Activated CD4-positive, alpha-beta T cell treated with anti-CD3 and anti-CD28 coated beads for 36 hours (primary cell): Measurements from ENCODE around the gene SELENOI. TPM values are rescaled to one million over a fixed set of nuclear protein-coding genes. Genes with fewer than 3 reads are reported as not detected.
"Not testable (repeated sequence)": the region's sequence is repeated elsewhere in the genome, so short reads cannot be mapped to it uniquely, and the experiment has no call there.

Source experiments
- ATAC-seq: fragments of 200-7000 bp; cut with Tn5 transposase; one replicate; pipeline ENCODE4 v1.10.0; 2021; ENCODE audit warnings: mild to moderate bottlenecking, moderate library complexity
- CTCF ChIA-PET: fragments of 350-600 bp; sonication (Branson Sonifier 250); formaldehyde crosslinking; loops from one replicate; lab custom pipeline; 2021; ENCODE audit warnings: antibody characterized with exemption; lab: Charles Lee
- POLR2A ChIA-PET: fragments of 350-600 bp; sonication (Branson Sonifier 250); formaldehyde crosslinking; loops from one replicate; lab custom pipeline; 2021; ENCODE audit warnings: antibody characterized with exemption, inconsistent platforms; lab: Charles Lee
- DNase-seq: peaks from one replicate; pipeline ENCODE4 v3.0.0-alpha.2; 2020
- H3K27ac Mint-ChIP-seq: one replicate; pipeline ENCODE4 v1.8.0; 2021; ENCODE audit warnings: mixed read lengths
- H3K27me3 Mint-ChIP-seq: one replicate; pipeline ENCODE4 v1.8.0; 2021; ENCODE audit warnings: mixed read lengths
- H3K36me3 Mint-ChIP-seq: one replicate; pipeline ENCODE4 v1.8.0; 2021; ENCODE audit warnings: low read depth, mixed read lengths
- H3K4me1 Mint-ChIP-seq: one replicate; pipeline ENCODE4 v1.8.0; 2021; ENCODE audit warnings: mixed read lengths
- H3K4me3 Mint-ChIP-seq: one replicate; pipeline ENCODE4 v1.8.0; 2021; ENCODE audit warnings: mild to moderate bottlenecking, moderate library complexity, mixed read lengths
- H3K9me3 Mint-ChIP-seq: one replicate; pipeline ENCODE4 v1.8.0; 2021; ENCODE audit warnings: low read depth, mixed read lengths
- intact Hi-C, 2 experiments: fragments of 100-400 bp; cut with DNase I in 1 of 2; cut with micrococcal nuclease in 1 of 2; formaldehyde crosslinking; loops; one replicate each; pipeline versions ENCODE4 v1.14.2 to v1.15.1; 2022 to 2024; cut with DNase I, micrococcal nuclease
- total RNA-seq, 2 experiments: library from RNA; stranded (reverse); gene quantifications; one replicate each; pipeline ENCODE4 v1.2.3, GENCODE V29; 2021

SELENOI gene
- total RNA-seq, 2 experiments from 2014 or later: 26.5 to 42.3 TPM

DNA sequence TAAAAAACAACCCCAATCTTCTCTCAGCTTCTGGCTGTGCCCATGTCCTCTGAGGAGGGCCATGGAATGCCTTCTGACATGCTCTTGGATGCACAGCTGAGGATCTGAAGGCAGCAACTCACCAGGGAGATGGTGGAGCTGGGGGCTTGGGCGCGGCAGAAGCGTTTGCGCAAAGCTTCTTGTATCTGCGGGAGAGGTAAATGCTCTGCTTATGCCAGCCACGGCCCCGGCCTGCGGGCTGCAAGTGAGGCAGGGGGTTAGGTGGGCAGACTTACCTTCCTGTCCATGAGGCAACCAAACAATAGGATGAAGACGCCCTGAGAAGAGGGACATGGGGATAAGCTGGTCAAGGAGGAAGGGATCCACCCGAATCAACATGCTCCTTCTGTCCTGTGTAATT lies 36.0 kb upstream of the SELENOI start:
- H3K9me3 Mint-ChIP-seq: no peaks in the 10 kb centered on the region
- H3K27me3 Mint-ChIP-seq: no peaks in the 10 kb centered on the region
- H3K27ac Mint-ChIP-seq: no peak overlapping the region
- no peak overlapping the region for H3K4me3 Mint-ChIP-seq
- CTCF ChIA-PET: interaction anchor here (0.9 kb wide), 1 partner anchor 17 kb away, joined by 3 read pairs; no protein-coding TSS in a partner anchor
- no peak for ATAC-seq
- POLR2A ChIA-PET: no interaction called here
- intact Hi-C loops: loop anchor here in 1 of 2 experiments (10.0 kb wide), 1 partner anchor 155 kb away; no protein-coding TSS in a partner anchor
- DNase-seq: no peak
- H3K36me3 Mint-ChIP-seq: no peaks in the 10 kb centered on the region
- no peaks in the 10 kb centered on the region for H3K4me1 Mint-ChIP-seq

DNA sequence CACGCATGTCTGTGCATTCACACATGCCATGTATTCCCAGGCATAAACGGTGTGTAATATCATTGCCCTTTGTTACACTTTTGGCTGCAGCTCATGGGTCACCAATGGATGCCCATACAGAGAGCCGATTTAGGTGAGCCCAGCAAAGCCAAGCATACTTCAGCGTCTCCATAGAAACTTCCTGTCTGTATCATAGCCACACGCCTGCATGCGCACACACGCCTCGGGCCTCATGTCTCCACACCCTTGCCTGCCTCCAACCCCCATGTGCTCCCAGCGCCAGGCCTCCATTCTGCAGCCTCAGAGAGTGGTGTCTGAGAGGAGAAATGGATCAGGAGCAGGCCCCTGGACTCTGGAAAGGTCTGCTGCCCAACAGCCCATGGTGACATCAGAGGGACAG lies 33.5 kb upstream of the SELENOI start:
- no peaks in the 10 kb centered on the region for H3K4me1 Mint-ChIP-seq
- H3K36me3 Mint-ChIP-seq: no peaks in the 10 kb centered on the region
- H3K9me3 Mint-ChIP-seq: no peaks in the 10 kb centered on the region
- no peaks in the 10 kb centered on the region for H3K27me3 Mint-ChIP-seq
- POLR2A ChIA-PET: no interaction called here
- ATAC-seq (no peak), DNase-seq (no peak)
- intact Hi-C loops: no loop called here
- H3K27ac Mint-ChIP-seq: no peak overlapping the region
- no peak overlapping the region for H3K4me3 Mint-ChIP-seq
- CTCF ChIA-PET: interaction anchor here (1.0 kb wide), 1 partner anchor 25 kb away, joined by 3 read pairs; no protein-coding TSS in a partner anchor

DNA sequence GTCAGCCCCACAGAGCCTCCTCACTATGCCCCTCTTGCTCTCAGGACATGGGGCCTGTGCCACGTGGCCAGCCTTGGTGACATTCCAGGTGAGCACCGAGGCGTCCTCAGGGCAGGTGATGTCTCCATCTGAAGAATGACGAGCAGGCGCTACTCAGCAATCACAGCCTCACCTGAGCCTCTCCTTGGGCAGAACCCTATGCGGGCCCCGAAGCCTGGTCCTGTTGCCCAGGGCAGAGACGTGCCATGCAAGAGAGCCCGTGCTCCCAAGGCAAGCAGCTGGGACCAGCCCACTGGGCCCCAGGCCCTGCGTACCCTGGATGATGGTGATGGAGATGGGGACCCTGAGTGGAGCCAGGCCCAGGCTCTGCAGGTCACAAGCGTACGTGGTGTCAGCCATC lies 32.5 kb upstream of the SELENOI start:
- ATAC-seq: no peak
- Mint-ChIP-seq H3K9me3 (no peaks in the 10 kb centered on the region), H3K4me1 (no peaks in the 10 kb centered on the region), H3K4me3 (no peak overlapping the region), H3K27me3 (no peaks in the 10 kb centered on the region), H3K36me3 (no peaks in the 10 kb centered on the region), H3K27ac (no peak overlapping the region)
- CTCF ChIA-PET: no interaction called here
- POLR2A ChIA-PET: no interaction called here
- intact Hi-C loops: no loop called here
- no peak for DNase-seq

DNA sequence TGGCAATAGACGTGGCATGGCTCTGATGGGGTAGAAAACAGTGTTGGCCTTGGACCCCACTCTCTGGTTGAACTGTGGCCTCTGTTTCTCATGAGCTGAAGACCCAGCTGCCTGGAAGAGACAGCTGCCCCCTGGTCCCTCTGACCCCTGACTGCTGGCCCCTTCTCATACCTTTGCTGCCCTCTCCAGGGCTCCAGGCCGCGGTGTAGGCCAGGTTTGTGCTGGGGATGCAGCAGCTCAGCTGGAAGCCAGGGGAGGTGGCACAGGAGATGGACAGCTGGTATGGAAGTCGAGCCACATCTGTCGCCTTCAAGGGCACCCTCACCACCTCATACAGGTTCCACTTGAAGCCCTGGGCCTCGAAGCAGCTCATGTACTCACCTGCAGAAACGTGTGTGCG lies 31.7 kb upstream of the SELENOI start:
- Mint-ChIP-seq H3K4me1 (no peaks in the 10 kb centered on the region), H3K36me3 (no peaks in the 10 kb centered on the region), H3K27ac (no peak overlapping the region), H3K9me3 (no peaks in the 10 kb centered on the region), H3K4me3 (no peak overlapping the region), H3K27me3 (no peaks in the 10 kb centered on the region)
- DNase-seq (no peak), ATAC-seq (no peak)
- intact Hi-C loops: no loop called here
- ChIA-PET POLR2A (no interaction called here), CTCF (interaction anchor here (0.6 to 0.8 kb wide), 2 partner anchors 20 to 1542 kb away, joined by 3 read pairs; no protein-coding TSS in a partner anchor)

DNA sequence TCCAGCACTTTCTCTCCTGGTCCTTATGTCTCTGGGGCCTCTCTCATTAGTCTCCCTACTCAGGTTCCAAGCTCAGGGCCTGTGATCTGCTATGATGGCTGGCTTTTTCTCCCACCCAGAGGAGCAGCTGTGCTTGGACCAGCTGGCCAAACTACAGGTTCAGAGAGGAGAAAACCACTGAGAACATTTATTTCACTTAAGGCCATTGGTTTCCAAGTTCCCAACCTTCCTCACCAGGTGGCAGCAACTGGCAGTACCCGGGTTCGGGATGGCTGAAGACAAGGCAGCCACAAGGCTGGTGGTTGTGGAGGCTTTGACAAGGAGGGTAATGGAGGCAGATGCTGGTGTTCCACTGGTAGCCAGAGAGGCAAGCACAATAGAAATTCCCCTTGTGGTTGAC lies 29.9 kb upstream of the SELENOI start:
- ATAC-seq: no peak
- no peaks in the 10 kb centered on the region for H3K36me3 Mint-ChIP-seq
- no peak for DNase-seq
- CTCF ChIA-PET: no interaction called here
- no peaks in the 10 kb centered on the region for H3K9me3 Mint-ChIP-seq
- H3K4me3 Mint-ChIP-seq: no peak overlapping the region
- intact Hi-C loops: no loop called here
- POLR2A ChIA-PET: no interaction called here
- no peaks in the 10 kb centered on the region for H3K4me1 Mint-ChIP-seq
- no peak overlapping the region for H3K27ac Mint-ChIP-seq
- H3K27me3 Mint-ChIP-seq: no peaks in the 10 kb centered on the region

DNA sequence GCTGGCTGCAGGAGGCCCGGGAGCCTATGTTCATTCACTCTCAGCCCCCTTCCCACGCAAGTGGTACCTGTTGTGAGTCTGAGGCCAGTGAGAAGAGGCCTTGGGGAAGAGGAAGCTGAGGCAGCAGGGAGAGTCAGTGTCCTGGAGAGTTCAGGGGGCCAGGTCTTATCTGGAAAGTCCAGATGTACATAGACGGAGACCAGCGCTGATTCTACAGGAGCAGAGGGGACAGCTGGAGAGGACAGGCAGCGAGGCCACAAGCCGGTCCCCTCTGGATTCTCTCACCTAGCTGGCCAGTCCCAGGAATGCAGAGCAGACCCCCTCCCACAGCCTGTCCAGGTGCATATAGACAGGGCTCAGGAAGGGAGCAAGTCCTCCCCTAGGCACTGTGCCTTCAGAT lies 29.1 kb upstream of the SELENOI start:
- H3K36me3 Mint-ChIP-seq: no peaks in the 10 kb centered on the region
- intact Hi-C loops: no loop called here
- no peak overlapping the region for H3K27ac Mint-ChIP-seq
- POLR2A ChIA-PET: no interaction called here
- H3K4me3 Mint-ChIP-seq: no peak overlapping the region
- no peaks in the 10 kb centered on the region for H3K9me3 Mint-ChIP-seq
- CTCF ChIA-PET: interaction anchor here (1.6 kb wide), 1 partner anchor 12 kb away, joined by 3 read pairs; no protein-coding TSS in a partner anchor
- no peak for ATAC-seq
- no peaks in the 10 kb centered on the region for H3K4me1 Mint-ChIP-seq
- no peaks in the 10 kb centered on the region for H3K27me3 Mint-ChIP-seq
- DNase-seq: no peak

DNA sequence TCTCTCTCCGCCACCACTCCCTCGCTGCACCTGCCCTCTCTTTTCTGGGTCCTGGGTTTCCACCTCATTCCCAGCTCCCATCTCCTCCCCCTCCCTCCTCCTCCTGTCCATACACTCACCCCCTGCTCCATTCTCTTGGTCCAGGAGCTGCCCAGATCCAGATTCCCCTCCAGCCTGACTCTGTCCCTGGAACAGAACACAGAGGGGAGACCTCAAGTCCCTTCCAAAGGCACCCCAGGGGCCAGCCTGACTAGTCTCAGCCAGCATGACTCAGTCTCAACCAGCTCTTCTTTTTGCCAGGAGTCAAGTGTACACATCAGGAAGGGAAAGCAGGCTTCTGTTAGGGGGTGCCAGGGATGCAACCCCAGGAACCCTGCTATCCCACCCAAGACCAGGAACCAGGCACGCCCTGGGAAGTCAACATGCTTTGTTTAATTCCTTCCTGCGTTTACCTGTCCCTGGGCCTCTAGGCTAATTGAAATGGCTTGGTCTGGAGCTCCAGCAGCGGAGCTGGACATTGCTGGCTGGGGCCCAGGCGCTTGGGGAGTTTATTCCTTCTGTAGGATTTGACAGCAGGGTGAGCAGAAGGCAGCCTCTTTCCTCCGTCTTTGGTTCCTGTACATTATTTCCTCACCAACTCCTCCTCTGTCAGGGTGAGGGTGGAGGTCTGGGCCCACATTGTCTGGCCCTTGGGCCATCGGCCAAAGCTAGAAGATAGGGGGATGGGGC lies 28.4 kb upstream of the SELENOI start:
- POLR2A ChIA-PET: no interaction called here
- H3K27ac Mint-ChIP-seq: no peak overlapping the region

DNA sequence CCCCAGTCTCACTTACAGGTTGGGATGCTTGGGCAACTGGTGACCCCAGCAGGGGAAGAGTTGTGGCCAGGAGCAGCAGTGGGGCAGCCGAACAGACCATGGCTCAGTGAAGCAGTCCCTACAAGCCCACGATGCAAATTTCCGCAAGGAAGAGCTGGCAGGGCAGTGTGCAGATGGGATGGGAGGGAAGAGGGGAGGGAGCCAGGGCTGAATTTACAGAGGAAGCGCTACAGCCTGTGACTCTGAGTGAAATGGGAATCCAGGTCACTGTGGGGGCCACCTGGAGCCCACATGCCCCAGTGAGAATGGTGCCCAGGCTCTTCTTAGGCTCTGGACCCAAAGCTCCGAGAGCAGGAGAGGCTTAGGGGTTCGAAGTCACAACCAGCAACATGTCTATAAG lies 27.0 kb upstream of the SELENOI start:
- H3K27me3 Mint-ChIP-seq: no peaks in the 10 kb centered on the region
- no peak for ATAC-seq
- DNase-seq: no peak
- ChIA-PET CTCF (interaction anchor here (1.0 kb wide), 1 partner anchor 148 kb away, joined by 3 read pairs; no protein-coding TSS in a partner anchor), POLR2A (no interaction called here)
- no peaks in the 10 kb centered on the region for H3K9me3 Mint-ChIP-seq
- H3K4me3 Mint-ChIP-seq: no peak overlapping the region
- no peaks in the 10 kb centered on the region for H3K4me1 Mint-ChIP-seq
- intact Hi-C loops: no loop called here
- H3K27ac Mint-ChIP-seq: no peak overlapping the region
- no peaks in the 10 kb centered on the region for H3K36me3 Mint-ChIP-seq

More for the DNA sequence above, 28.4 kb upstream of the SELENOI start:
- no peak for DNase-seq
- intact Hi-C loops: no loop called here
- CTCF ChIA-PET: interaction anchor here (1.6 kb wide), 1 partner anchor 12 kb away, joined by 3 read pairs; no protein-coding TSS in a partner anchor
- ATAC-seq: no peak
- no peaks in the 10 kb centered on the region for H3K27me3 Mint-ChIP-seq
- H3K36me3 Mint-ChIP-seq: no peaks in the 10 kb centered on the region
- no peak overlapping the region for H3K4me3 Mint-ChIP-seq
- H3K9me3 Mint-ChIP-seq: no peaks in the 10 kb centered on the region
- H3K4me1 Mint-ChIP-seq: no peaks in the 10 kb centered on the region

DNA sequence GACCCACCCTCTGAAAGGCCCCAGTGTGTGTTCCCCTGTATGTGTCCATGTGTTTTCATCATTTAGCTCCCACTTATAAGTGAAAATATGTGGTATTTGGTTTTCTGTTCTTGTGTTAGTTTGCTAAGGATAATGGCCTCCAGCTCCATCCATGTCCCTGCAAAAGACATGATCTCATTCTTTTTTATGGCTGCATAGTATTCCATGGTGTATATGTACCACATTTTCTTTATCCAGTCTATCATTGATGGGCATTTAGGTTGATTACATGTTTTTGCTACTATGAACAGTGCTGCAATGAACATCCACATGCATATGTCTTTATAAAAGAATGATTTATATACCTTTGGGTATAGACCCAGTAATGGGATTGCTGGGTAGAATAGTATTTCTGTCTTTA lies 21.5 kb upstream of the SELENOI start:
- H3K9me3 Mint-ChIP-seq, H3K27ac Mint-ChIP-seq, POLR2A ChIA-PET, H3K36me3 Mint-ChIP-seq, H3K4me1 Mint-ChIP-seq, ATAC-seq, DNase-seq, H3K27me3 Mint-ChIP-seq, intact Hi-C loops, H3K4me3 Mint-ChIP-seq: not testable (repeated sequence)
- CTCF ChIA-PET: interaction anchor here (0.6 kb wide), 1 partner anchor 145 kb away, joined by 3 read pairs; no protein-coding TSS in a partner anchor

DNA sequence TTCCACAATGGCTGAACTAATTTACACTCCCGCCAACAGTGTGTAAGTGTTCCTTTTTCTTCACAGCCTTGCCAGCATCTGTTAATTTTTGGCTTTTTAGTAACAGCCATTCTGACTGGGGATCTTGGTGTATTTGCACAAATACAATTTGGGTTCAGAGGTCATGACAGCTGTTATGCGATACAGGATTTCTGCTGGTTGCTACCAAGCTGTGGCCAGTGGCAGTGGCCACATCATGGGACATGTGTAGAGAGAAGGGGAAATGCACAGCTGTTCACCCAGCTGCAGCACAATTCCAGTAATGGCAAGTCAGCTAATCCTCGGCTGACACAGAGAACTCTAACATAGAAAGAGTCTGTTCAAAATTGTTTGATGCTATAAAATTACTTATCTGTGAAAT lies 21.0 kb upstream of the SELENOI start:
- CTCF ChIA-PET: interaction anchor here (0.6 kb wide), 1 partner anchor 145 kb away, joined by 3 read pairs; no protein-coding TSS in a partner anchor
- H3K27ac Mint-ChIP-seq: no peak overlapping the region

DNA sequence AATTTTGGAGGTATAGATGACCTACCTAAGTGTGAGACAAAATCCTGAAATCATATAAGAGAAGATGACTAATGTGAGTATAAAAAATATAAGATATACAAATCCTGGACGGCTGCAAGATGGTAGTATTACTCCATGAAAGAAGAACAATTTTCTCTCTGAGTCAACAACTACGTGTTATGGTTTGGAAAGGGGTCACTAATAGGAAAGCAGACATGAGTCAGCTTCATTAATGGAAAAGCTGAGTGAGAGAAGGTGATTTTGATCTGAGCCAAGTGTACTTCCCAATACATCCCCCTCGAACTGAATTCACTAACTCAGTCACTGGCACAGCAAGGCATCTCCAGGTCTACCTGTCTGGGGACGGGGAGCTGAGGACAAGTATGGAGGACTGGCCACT lies 20.1 kb upstream of the SELENOI start:
- CTCF ChIA-PET: interaction anchor here (0.5 kb wide), 1 partner anchor 70 kb away, joined by 3 read pairs; no protein-coding TSS in a partner anchor
- intact Hi-C loops: no loop called here

More for the DNA sequence above, 21.0 kb upstream of the SELENOI start:
- H3K9me3 Mint-ChIP-seq: no peaks in the 10 kb centered on the region
- peaks cover 3% of the 10 kb centered on the region for H3K4me1 Mint-ChIP-seq
- DNase-seq (no peak), ATAC-seq (no peak)
- H3K4me3 Mint-ChIP-seq: no peak overlapping the region
- intact Hi-C loops: no loop called here
- no peaks in the 10 kb centered on the region for H3K27me3 Mint-ChIP-seq
- H3K36me3 Mint-ChIP-seq: no peaks in the 10 kb centered on the region
- POLR2A ChIA-PET: no interaction called here

DNA sequence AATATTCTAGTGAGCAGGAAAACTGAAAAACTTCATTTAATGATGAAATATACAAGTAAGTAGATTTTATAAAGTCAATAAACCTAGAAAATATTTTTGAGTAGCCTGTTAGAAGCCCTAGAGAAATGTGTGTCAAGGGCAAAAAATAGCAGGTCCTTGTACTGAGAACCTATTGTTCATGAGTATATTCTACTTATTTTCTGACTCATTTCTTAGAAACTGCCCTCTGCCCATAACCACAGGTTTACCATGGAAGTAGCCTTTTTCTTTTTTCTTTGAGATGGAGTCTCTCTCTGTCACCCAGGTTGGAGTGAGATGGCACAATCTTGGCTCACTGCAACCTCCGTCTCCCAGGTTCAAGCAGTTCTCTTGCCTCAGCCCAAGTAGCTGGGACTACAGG lies 19.4 kb upstream of the SELENOI start:
- ATAC-seq: no peak
- Mint-ChIP-seq H3K36me3 (no peaks in the 10 kb centered on the region), H3K9me3 (no peaks in the 10 kb centered on the region), H3K27ac (no peak overlapping the region), H3K27me3 (no peaks in the 10 kb centered on the region), H3K4me1 (peaks cover 9% of the 10 kb centered on the region), H3K4me3 (no peak overlapping the region)
- intact Hi-C loops: no loop called here
- ChIA-PET CTCF (interaction anchor here (0.6 to 1.1 kb wide), 2 partner anchors 16 to 19 kb away, joined by 3 read pairs; partner anchors contain the start of gene SELENOI), POLR2A (no interaction called here)
- no peak for DNase-seq

More for the DNA sequence above, 20.1 kb upstream of the SELENOI start:
- H3K27me3 Mint-ChIP-seq: no peaks in the 10 kb centered on the region
- no peak for DNase-seq
- POLR2A ChIA-PET: no interaction called here
- no peak overlapping the region for H3K27ac Mint-ChIP-seq
- peaks cover 9% of the 10 kb centered on the region for H3K4me1 Mint-ChIP-seq
- no peak overlapping the region for H3K4me3 Mint-ChIP-seq
- H3K9me3 Mint-ChIP-seq: no peaks in the 10 kb centered on the region
- ATAC-seq: no peak
- H3K36me3 Mint-ChIP-seq: no peaks in the 10 kb centered on the region
